HG03060 (cell line): ENCODE measurements around the gene PKIB.
A peak's percentile ranks its signal among the peaks of the same experiment; 100 is the strongest.

Experiments used
- ATAC-seq: cut with Tn5 transposase; IDR thresholded peaks from one replicate; pipeline ENCODE4 v1.9.1; 2021; ENCODE audit warnings: low read depth, moderate number of reproducible peaks; ENCODE audit not compliant: unreplicated experiment

Gene PKIB

GRCh38 chr6:122702841-122703240, 92.6 kb downstream of the PKIB start:
- ATAC-seq, result no peak

- ATAC-seq, result no peak
These were observed 93.9 kb downstream of the PKIB start for GRCh38 chr6:122704066-122704465.

- ATAC-seq, result peak; percentile 73
These were observed 99.8 kb downstream of the PKIB start for GRCh38 chr6:122709922-122710512.

GRCh38 chr6:122710908-122711635, 100.9 kb downstream of the PKIB start:
- no peak for ATAC-seq

GRCh38 chr6:122712093-122712447, 101.9 kb downstream of the PKIB start:
- ATAC-seq, result no peak

GRCh38 chr6:122712448-122713137, 102.4 kb downstream of the PKIB start:
- ATAC-seq, result no peak

- no peak for ATAC-seq
These were observed 102.9 kb downstream of the PKIB start for GRCh38 chr6:122713138-122713537.

- no peak for ATAC-seq
These were observed 103.9 kb downstream of the PKIB start for GRCh38 chr6:122714059-122714458.

- no peak for ATAC-seq
These were observed 105.5 kb downstream of the PKIB start for GRCh38 chr6:122715725-122716124.

GRCh38 chr6:122717350-122717749, 107.1 kb downstream of the PKIB start:
- ATAC-seq, result no peak

- no peak for ATAC-seq
These were observed 108.4 kb downstream of the PKIB start for GRCh38 chr6:122718616-122719015.

GRCh38 chr6:122719176-122719575, 109.0 kb downstream of the PKIB start:
- no peak for ATAC-seq

GRCh38 chr6:122722746-122723145, 112.5 kb downstream of the PKIB start:
- no peak for ATAC-seq

- no peak for ATAC-seq
These were observed 116.4 kb downstream of the PKIB start for GRCh38 chr6:122726649-122727048.

GRCh38 chr6:122727244-122727643, 117.0 kb downstream of the PKIB start:
- no peak for ATAC-seq

- no peak for ATAC-seq
These were observed 120.1 kb downstream of the PKIB start for GRCh38 chr6:122730334-122730733.

- ATAC-seq, result peak; percentile 54
These were observed 120.7 kb downstream of the PKIB start for GRCh38 chr6:122730775-122731386.

- no peak for ATAC-seq
These were observed 123.1 kb downstream of the PKIB start for GRCh38 chr6:122733259-122733658.

- ATAC-seq, result no peak
These were observed 124.6 kb downstream of the PKIB start for GRCh38 chr6:122734529-122735395.

GRCh38 chr6:122735582-122735981, 125.4 kb downstream of the PKIB start:
- ATAC-seq, result no peak
